IPS DF 19.7 (cell line): ENCODE results near the gene BPIFB6.

ENCODE experiments used
- DNase-seq: peaks from one replicate; pipeline ENCODE4 v3.0.0-alpha.2; 2013; ENCODE audit warnings: low read depth, low spot score

BPIFB6 gene, protein sequence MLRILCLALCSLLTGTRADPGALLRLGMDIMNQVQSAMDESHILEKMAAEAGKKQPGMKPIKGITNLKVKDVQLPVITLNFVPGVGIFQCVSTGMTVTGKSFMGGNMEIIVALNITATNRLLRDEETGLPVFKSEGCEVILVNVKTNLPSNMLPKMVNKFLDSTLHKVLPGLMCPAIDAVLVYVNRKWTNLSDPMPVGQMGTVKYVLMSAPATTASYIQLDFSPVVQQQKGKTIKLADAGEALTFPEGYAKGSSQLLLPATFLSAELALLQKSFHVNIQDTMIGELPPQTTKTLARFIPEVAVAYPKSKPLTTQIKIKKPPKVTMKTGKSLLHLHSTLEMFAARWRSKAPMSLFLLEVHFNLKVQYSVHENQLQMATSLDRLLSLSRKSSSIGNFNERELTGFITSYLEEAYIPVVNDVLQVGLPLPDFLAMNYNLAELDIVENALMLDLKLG

GRCh38 chr20:33031531-33031930 lies at the start of gene BPIFB6:
Gene BPIFB6, plus strand, starts transcription at chr20:33031648. Its CDS starts 0 bp downstream, at chr20:33031648.
- no peak for DNase-seq

- DNase-seq, result no peak
These were observed 48.6 kb upstream of the BPIFB6 start for GRCh38 chr20:32982617-32983458.

DNA sequence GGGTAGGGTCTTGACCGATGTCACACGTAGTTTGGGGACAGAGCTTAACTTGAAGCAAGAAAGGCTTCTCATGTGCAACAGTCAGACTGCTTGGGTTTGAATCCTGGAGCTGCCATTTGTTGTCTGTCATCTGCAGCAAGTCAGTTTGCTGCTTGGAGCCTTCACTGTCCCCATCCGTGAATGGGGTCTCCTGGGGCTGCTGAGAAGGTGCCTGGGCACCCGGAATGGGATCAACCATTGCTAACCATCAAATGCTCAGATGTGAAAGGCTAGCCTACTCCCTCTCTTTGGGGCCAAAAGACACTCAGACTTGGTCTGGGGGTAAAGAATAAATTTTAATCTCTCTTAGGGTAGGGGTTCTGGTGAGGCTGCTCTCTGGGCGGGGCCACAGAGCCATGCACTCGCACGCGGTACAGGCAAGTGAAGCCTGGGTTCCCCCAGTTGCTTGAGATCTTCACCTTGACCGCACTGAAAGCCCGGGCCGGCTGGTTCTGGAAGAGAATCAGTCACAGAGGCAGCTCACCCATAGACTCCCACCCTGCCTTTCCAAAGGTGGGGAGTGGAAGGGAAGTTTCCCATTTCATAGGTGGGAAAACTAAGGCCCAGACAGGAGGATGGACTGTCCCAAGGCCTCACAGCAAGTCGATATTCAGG lies 47.9 kb upstream of the BPIFB6 start:
- DNase-seq, result no peak

GRCh38 chr20:32984196-32984595 lies 47.3 kb upstream of the BPIFB6 start:
- DNase-seq, result no peak

GRCh38 chr20:32984631-32985354 lies 46.7 kb upstream of the BPIFB6 start:
- DNase-seq, result no peak

DNA sequence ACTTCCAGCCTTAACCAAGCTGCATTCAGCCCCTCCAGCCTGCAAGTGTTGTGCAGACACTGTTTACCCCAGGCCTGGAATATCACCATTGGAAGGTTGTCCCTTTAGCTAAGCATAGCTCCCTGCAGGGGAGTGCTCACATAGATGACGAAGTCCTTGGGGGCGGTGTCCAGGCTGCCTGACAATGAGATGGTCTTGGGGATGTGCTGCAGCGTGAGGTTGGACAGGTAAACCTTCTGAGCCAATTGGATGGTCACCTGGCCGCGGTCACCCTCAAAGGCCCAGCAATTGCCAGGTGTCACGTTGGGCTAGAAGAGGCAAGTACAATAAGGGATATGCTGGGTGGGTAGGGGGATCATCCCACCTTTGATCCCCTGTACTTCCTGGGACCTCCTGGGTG lies 45.9 kb upstream of the BPIFB6 start:
- no peak for DNase-seq

DNA sequence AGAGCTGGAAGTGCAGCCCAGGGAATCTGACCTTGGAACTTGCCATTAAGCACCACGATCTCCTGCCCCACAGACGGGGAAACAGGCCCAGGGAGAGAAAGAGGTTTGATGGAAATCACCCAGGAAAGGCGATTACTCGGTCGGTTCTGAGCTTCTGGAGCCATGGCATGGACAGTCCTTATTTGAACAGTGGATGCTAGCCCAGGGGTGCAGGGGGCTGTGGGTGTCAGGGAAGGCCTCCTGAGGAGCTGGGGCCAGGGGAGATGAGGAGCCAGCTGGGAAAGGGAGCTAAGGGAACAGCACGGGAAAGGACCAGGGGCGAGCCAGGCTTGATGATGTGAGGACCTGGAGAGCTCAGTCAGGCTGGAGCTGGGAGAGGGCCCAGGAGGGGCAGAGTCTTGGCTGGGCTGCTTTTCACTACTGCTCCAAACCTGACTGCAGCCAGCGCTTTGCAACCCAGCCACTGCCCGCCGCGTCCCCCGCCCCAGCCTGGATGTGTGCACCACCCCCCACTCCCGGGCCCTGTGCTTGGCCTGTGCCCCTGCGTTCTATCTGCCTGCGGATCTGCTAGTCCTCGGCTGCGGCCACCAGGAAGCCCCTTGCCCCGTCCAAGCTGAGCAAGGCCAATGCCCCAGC lies 45.0 kb upstream of the BPIFB6 start:
- no peak for DNase-seq

DNA sequence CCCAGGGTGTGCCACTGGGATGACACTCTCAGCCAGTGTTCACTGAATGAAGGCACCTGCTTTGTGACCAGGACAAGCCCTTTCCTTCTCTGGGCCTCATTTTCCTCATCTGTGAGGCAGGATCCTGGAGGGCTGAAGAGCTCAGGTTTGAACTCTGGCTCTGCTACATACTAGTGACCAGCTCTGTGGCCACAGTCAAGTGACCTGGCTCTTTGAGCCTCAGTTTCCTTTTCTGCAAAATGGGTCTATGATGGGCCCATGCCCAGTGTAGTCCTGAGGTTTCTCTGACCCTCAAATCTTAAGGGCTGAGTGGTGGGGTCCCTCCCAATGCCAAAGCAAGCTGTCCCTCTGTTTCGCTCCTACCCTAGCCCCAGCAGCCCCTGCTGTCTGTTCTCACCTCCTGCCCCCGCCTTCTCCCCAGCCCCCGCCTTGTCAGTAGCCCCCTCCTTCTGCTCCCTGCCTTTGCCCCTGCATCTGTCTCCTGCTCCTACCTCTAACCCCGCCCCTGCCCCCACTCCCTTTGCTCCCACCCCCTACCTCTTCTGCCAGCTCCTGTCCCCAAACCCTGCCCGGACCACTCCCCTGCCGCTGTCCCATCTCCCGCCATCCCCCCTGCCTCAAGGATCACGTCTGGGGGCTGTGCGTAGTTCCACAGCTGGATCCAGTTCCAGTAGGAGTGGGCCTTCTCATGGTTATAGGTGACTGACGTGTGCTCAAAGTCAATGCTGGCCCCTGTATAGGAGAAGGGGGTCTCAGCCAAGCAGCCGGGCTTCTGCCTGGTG lies 44.2 kb upstream of the BPIFB6 start:
- no peak for DNase-seq

DNA sequence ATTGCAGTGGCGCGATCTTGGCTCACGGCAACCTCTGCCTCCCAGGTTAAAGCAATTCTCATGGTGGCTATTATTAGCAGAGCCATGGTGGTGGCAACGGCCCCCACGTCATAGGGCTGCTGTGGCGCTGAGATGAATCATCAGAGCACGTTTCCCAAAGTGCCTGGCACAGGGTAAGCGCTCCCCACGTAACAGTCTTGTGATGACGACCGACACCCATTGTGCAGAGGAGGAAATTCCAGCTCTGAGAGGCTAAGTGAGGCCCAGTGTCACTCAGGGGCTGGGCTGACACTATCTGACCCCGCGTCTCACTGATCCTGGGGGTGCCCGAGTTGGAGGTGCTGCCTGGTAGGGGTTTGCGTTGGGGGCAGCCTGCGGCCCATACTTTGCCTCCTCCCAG lies 43.4 kb upstream of the BPIFB6 start:
- DNase-seq, result no peak

GRCh38 chr20:32989507-32990283 lies 41.8 kb upstream of the BPIFB6 start:
- DNase-seq, result no peak

DNA sequence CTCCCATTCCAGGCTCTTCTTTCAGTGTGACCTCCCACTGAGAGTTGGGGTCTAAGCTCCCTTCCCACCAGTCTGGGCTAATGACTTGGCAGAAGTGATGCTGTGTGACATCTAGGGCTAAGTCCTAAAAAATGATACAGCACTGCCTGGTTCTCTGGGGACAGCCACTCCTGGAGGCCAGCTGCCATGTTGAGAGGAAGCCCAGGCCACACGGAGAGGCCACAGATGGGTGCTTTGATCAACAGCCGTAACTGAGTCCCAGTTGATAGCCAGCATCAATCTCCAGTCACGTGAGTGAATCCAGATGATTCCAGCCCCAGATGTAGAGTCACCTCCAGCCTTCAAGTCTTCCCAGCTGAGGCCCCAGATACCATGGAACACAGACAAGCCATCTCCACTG lies 41.0 kb upstream of the BPIFB6 start:
- no peak for DNase-seq

GRCh38 chr20:32991383-32991782 lies 40.1 kb upstream of the BPIFB6 start:
- DNase-seq, result no peak

DNA sequence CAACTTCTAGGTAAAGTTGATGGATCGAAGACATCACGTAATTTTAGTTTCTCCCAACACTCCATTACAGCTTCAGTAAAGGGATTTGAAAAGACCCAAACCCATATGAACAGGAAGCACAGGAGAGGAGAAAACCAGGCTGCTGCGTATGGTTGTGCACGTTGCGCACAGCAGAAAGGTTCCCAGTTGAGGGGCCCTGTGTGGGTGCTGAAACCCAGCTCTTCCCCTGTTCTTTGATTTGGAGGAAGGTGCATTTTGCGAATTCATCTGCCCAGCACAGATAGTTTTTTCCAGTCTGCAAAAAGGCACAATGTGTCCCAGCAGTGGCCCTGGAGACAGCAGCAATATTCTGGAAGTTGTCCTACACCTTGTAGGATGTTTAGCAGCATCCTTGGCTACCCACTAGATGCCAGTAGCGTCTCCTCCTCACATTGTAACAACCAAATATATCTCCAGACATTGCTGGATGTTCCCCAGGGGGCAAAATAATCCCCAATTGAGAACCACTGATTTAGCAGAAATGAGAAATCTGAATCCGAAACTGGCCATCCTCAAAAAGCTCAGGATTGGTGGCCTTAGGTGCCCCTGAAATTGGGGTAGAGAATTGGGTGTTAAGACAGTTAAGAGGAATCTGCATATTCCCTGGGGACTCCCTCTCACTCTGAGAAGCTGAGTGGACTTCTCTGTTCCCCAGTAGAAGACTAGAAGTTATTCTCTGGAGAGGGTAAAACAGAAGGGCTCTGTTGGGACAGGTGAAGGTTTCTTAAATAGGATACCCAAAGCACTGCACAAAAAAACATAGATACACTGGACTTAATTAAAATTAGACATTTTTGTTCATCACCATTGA lies 39.4 kb upstream of the BPIFB6 start:
- no peak for DNase-seq

GRCh38 chr20:32993496-32994050 lies 37.9 kb upstream of the BPIFB6 start:
- no peak for DNase-seq

GRCh38 chr20:32995802-32996201 lies 35.6 kb upstream of the BPIFB6 start:
- no peak for DNase-seq

DNA sequence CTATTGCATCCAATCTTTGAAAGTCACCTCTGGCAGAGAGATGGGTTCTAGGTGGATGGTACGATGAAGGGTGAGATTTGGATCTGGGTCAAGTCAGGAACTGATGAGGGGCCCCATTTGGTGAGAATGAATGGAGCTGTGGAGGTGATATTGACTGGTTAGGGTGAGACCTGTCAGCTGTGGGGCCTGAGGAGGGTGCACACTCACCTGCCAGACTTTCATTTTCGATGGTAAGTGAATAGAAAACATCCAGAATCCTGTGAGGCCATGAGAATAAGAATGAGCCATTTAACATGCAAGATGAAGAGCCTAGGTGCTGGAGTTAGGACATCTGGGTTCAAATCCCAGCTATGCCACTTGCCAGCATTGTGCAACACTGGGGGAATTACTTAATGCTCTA lies 34.0 kb upstream of the BPIFB6 start:
- DNase-seq, result no peak

DNA sequence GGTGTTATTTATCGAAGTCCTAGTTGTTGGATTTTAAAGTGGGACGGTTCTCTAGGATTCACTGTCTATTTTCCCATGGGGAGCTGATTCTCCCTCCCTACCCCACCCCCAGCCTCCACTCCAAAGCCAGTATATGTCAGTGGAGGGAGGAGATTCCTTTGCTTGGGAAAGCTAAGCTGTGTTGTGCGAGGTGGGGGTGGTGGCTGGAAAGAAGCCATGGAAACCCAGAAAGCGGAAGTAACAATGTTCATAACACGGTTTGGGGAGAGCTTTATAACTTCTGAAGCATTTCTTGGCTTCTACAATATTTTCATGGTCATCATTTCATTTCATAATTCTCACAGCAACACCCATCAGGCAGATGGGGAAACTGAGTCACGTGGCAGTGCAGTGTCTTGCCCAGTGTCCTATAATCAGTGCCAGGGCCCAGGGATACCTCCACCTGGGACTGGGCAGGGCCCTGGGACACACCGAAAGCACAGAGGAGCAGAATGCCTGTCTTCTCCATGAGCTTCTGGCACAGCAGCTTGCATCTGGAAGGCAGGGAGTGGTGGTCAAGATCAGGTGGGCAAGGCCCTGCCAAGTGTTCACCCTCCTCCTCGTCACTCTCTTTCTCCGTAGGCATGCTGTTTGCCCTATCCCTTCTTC lies 31.7 kb upstream of the BPIFB6 start:
- no peak for DNase-seq
